ENCODE data around the gene CSNK1D. TPM values are rescaled to one million over a fixed set of nuclear protein-coding genes. Genes with fewer than 3 reads are reported as not detected.

The CSNK1D gene
- total RNA-seq, 1 experiment from 2014 or later, result 111 TPM

DNA sequence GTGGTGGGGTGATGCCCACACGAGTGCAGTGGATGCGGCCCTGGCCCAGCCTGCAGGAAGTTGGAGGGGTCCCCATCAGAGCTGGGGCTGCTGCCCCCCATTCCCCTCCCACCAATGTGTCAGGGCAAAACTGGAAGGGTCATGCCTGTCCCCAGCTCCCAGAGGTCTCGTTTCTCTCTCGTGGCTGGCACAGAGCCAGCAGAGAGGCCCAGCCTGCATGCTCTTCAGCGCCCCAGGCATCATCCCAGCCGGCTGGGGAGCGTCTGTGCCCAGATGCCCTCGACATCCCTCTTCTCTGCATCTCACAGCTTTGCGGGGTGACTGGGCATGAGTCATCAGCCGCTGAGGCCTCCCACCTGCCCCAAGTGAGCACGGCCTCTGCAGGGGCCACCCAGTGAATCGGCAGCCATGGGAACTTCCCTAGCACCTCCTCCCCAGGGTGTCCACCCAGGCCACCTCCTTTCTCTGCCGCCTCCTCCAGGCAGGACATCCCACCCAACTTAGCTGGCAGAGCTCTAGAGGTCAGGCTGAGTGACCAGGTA is 9.8 kb upstream of the CSNK1D start (continued):
- TF ChIP-seq, protein P1, sequence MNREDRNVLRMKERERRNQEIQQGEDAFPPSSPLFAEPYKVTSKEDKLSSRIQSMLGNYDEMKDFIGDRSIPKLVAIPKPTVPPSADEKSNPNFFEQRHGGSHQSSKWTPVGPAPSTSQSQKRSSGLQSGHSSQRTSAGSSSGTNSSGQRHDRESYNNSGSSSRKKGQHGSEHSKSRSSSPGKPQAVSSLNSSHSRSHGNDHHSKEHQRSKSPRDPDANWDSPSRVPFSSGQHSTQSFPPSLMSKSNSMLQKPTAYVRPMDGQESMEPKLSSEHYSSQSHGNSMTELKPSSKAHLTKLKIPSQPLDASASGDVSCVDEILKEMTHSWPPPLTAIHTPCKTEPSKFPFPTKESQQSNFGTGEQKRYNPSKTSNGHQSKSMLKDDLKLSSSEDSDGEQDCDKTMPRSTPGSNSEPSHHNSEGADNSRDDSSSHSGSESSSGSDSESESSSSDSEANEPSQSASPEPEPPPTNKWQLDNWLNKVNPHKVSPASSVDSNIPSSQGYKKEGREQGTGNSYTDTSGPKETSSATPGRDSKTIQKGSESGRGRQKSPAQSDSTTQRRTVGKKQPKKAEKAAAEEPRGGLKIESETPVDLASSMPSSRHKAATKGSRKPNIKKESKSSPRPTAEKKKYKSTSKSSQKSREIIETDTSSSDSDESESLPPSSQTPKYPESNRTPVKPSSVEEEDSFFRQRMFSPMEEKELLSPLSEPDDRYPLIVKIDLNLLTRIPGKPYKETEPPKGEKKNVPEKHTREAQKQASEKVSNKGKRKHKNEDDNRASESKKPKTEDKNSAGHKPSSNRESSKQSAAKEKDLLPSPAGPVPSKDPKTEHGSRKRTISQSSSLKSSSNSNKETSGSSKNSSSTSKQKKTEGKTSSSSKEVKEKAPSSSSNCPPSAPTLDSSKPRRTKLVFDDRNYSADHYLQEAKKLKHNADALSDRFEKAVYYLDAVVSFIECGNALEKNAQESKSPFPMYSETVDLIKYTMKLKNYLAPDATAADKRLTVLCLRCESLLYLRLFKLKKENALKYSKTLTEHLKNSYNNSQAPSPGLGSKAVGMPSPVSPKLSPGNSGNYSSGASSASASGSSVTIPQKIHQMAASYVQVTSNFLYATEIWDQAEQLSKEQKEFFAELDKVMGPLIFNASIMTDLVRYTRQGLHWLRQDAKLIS (CRISPR knock-in tag; IDR thresholded peaks at IDR 0.05; ENCODE audit: borderline replicate concordance), result no peak
- TF ChIP-seq ZBTB21 (CRISPR knock-in tag; IDR thresholded peaks at IDR 0.05; ENCODE audit: borderline replicate concordance), result no peak
- no peak for TF ChIP-seq CBFB (CRISPR knock-in tag; IDR thresholded peaks at IDR 0.05; ENCODE audit: low read depth)

DNA sequence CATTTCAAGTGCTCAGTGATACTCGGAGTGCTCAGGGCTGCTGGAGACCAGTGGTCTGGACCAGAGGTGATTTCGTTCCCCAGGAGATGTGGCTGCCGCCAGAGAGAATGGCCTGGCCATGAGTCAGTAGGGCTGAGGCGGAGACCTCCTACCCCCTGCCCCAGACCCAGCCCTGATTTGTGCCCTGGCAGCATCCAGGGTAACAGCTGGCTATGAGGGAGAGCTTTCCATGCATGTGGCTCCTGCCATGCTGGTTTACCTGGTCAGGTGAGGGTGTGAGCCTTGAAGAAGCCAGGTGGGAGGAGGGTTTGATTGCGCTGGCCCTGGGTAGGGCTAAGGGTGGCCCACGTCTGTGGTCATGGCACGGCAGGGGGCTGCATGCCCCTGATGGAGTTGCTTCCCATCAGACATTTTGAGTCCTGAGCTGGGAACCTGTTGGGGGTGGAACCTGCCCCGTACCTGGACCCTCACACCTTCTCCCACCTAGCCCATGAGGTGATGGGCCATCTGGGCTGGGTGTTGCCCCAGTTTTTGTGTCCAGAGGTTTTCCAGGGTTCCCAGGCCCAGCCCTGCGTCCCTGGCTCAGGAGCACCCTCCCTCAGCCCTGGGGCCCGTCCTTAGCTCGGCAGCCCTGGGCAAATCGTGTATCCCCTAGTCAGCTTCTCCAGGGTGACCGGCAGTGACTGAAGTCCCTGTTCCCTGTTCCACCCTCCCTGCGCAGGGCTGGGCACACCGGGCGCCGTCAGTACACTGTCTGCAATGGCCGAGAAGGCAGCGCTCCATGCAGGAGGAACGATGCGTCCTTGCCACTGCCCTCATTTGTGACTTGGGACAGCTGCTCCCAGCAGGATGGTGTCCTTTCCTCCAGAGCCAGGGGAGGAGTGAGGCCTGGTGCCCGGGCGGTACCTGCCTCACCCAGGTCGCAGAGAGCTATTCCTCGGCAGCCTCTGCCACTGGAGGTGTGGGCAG is 9.0 kb upstream of the CSNK1D start:
- H3K9me3 Mint-ChIP-seq, result peaks cover 7% of the 10 kb centered on the region
- TF ChIP-seq JUN (CRISPR knock-in tag; IDR thresholded peaks at IDR 0.05) (no peak), ETV6 (CRISPR knock-in tag; IDR thresholded peaks at IDR 0.05) (no peak), ATF1 (CRISPR knock-in tag; IDR thresholded peaks at IDR 0.05) (no peak), ZBTB21 (CRISPR knock-in tag; IDR thresholded peaks at IDR 0.05; ENCODE audit: borderline replicate concordance) (no peak), SMAD4 (CRISPR knock-in tag; IDR thresholded peaks at IDR 0.05) (no peak), NR2C2 (CRISPR knock-in tag; IDR thresholded peaks at IDR 0.05) (no peak), ZNF671 (CRISPR knock-in tag; IDR thresholded peaks at IDR 0.05) (no peak), HMGA2 (CRISPR knock-in tag; IDR thresholded peaks at IDR 0.05) (no peak)
- TF ChIP-seq, protein P2, sequence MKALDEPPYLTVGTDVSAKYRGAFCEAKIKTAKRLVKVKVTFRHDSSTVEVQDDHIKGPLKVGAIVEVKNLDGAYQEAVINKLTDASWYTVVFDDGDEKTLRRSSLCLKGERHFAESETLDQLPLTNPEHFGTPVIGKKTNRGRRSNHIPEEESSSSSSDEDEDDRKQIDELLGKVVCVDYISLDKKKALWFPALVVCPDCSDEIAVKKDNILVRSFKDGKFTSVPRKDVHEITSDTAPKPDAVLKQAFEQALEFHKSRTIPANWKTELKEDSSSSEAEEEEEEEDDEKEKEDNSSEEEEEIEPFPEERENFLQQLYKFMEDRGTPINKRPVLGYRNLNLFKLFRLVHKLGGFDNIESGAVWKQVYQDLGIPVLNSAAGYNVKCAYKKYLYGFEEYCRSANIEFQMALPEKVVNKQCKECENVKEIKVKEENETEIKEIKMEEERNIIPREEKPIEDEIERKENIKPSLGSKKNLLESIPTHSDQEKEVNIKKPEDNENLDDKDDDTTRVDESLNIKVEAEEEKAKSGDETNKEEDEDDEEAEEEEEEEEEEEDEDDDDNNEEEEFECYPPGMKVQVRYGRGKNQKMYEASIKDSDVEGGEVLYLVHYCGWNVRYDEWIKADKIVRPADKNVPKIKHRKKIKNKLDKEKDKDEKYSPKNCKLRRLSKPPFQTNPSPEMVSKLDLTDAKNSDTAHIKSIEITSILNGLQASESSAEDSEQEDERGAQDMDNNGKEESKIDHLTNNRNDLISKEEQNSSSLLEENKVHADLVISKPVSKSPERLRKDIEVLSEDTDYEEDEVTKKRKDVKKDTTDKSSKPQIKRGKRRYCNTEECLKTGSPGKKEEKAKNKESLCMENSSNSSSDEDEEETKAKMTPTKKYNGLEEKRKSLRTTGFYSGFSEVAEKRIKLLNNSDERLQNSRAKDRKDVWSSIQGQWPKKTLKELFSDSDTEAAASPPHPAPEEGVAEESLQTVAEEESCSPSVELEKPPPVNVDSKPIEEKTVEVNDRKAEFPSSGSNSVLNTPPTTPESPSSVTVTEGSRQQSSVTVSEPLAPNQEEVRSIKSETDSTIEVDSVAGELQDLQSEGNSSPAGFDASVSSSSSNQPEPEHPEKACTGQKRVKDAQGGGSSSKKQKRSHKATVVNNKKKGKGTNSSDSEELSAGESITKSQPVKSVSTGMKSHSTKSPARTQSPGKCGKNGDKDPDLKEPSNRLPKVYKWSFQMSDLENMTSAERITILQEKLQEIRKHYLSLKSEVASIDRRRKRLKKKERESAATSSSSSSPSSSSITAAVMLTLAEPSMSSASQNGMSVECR (CRISPR knock-in tag; IDR thresholded peaks at IDR 0.05; ENCODE audit: borderline replicate concordance), result no peak
- TF ChIP-seq, protein P3, sequence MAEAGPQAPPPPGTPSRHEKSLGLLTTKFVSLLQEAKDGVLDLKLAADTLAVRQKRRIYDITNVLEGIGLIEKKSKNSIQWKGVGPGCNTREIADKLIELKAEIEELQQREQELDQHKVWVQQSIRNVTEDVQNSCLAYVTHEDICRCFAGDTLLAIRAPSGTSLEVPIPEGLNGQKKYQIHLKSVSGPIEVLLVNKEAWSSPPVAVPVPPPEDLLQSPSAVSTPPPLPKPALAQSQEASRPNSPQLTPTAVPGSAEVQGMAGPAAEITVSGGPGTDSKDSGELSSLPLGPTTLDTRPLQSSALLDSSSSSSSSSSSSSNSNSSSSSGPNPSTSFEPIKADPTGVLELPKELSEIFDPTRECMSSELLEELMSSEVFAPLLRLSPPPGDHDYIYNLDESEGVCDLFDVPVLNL (CRISPR knock-in tag; IDR thresholded peaks at IDR 0.05; ENCODE audit: borderline replicate concordance, low read depth), result no peak
- TF ChIP-seq, protein P4, sequence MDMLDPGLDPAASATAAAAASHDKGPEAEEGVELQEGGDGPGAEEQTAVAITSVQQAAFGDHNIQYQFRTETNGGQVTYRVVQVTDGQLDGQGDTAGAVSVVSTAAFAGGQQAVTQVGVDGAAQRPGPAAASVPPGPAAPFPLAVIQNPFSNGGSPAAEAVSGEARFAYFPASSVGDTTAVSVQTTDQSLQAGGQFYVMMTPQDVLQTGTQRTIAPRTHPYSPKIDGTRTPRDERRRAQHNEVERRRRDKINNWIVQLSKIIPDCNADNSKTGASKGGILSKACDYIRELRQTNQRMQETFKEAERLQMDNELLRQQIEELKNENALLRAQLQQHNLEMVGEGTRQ (CRISPR knock-in tag; IDR thresholded peaks at IDR 0.05), result no peak
- TF ChIP-seq, protein P5, sequence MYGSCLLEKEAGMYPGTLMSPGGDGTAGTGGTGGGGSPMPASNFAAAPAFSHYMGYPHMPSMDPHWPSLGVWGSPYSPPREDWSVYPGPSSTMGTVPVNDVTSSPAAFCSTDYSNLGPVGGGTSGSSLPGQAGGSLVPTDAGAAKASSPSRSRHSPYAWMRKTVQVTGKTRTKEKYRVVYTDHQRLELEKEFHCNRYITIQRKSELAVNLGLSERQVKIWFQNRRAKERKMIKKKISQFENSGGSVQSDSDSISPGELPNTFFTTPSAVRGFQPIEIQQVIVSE (CRISPR knock-in tag; IDR thresholded peaks at IDR 0.05; ENCODE audit: borderline replicate concordance), result no peak
- TF ChIP-seq, protein P6, sequence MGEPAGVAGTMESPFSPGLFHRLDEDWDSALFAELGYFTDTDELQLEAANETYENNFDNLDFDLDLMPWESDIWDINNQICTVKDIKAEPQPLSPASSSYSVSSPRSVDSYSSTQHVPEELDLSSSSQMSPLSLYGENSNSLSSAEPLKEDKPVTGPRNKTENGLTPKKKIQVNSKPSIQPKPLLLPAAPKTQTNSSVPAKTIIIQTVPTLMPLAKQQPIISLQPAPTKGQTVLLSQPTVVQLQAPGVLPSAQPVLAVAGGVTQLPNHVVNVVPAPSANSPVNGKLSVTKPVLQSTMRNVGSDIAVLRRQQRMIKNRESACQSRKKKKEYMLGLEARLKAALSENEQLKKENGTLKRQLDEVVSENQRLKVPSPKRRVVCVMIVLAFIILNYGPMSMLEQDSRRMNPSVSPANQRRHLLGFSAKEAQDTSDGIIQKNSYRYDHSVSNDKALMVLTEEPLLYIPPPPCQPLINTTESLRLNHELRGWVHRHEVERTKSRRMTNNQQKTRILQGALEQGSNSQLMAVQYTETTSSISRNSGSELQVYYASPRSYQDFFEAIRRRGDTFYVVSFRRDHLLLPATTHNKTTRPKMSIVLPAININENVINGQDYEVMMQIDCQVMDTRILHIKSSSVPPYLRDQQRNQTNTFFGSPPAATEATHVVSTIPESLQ (CRISPR knock-in tag; IDR thresholded peaks at IDR 0.05), result no peak
- no peak for DNase-seq (ENCODE audit: low spot score)
- H3K27me3 Mint-ChIP-seq (ENCODE audit: low read depth), result peaks cover 7% of the 10 kb centered on the region
- CTCF ChIA-PET, result interaction anchor here (1.0 kb wide), 1 partner anchor 23 kb away, joined by 4 read pairs; no protein-coding TSS in a partner anchor
- H3K36me3 Mint-ChIP-seq, result no peaks in the 10 kb centered on the region
- H3K4me3 Mint-ChIP-seq, result no peak overlapping the region
- ATAC-seq, result no peak
- POLR2A ChIA-PET, result no interaction called here
- H3K4me1 Mint-ChIP-seq, result peaks cover 14% of the 10 kb centered on the region
- H3K27ac Mint-ChIP-seq, result no peak overlapping the region
